HL-60 (cell line): Measurements from ENCODE around the gene ANKRD13D.
A peak's percentile ranks its signal among the peaks of the same experiment; 100 is the strongest.

Experiments used
- POLR2AphosphoS5 ChIP-seq: IDR thresholded peaks from 2 replicates; pipeline ENCODE4 v1.6.1; 2012; ENCODE audit warnings: low read depth
- REST ChIP-seq: IDR thresholded peaks from 2 replicates; pipeline ENCODE4 v1.6.1; 2012; ENCODE audit warnings: low read depth; ENCODE audit not compliant: insufficient replicate concordance
- SPI1 ChIP-seq: IDR thresholded peaks from 2 replicates; pipeline ENCODE4 v1.6.1; 2012; ENCODE audit warnings: low read depth, mild to moderate bottlenecking, borderline replicate concordance
- TF ChIP-seq, protein P1 (sequence below): IDR thresholded peaks from one replicate; pipeline ENCODE4 v1.5.1; 2011; ENCODE audit warnings: low read length, control low read depth, inconsistent platforms; ENCODE audit not compliant: insufficient read depth

- TF ChIP-seq, protein P1, sequence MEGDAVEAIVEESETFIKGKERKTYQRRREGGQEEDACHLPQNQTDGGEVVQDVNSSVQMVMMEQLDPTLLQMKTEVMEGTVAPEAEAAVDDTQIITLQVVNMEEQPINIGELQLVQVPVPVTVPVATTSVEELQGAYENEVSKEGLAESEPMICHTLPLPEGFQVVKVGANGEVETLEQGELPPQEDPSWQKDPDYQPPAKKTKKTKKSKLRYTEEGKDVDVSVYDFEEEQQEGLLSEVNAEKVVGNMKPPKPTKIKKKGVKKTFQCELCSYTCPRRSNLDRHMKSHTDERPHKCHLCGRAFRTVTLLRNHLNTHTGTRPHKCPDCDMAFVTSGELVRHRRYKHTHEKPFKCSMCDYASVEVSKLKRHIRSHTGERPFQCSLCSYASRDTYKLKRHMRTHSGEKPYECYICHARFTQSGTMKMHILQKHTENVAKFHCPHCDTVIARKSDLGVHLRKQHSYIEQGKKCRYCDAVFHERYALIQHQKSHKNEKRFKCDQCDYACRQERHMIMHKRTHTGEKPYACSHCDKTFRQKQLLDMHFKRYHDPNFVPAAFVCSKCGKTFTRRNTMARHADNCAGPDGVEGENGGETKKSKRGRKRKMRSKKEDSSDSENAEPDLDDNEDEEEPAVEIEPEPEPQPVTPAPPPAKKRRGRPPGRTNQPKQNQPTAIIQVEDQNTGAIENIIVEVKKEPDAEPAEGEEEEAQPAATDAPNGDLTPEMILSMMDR, result peak; percentile 28
- TF ChIP-seq REST, result no peak
- no peak for TF ChIP-seq POLR2AphosphoS5
- TF ChIP-seq SPI1, result no peak
These were observed 23.3 kb upstream of the ANKRD13D start for GRCh38 chr11:67265633-67266448.
